HEK293 (cell line): ENCODE results near the gene RGL3.
A peak's percentile ranks its signal among the peaks of the same experiment; 100 is the strongest.
"Not testable (repeated sequence)": the region's sequence is repeated elsewhere in the genome, so short reads cannot be mapped to it uniquely, and the experiment has no call there.

Experiments
- CTCF ChIA-PET: fragments of 350-600 bp; formaldehyde crosslinking; extraction: SDS; loops from one replicate; lab custom pipeline; 2021; ENCODE audit warnings: antibody characterized with exemption; lab: Yijun Ruan, JAX
- POLR2A ChIA-PET: fragments of 300-600 bp; formaldehyde crosslinking; extraction: SDS; loops from one replicate; lab custom pipeline; 2020; ENCODE audit warnings: antibody characterized with exemption, inconsistent platforms; lab: Yijun Ruan, JAX
- H3K27ac ChIP-seq: fragments of 200-500 bp; sonication (Bioruptor generic); 2 replicates; pipeline ENCODE4 v1.5.1; 2014; ENCODE audit warnings: low read depth, low read length, control low read depth, inconsistent platforms; ENCODE audit errors: extremely low read depth
- H3K36me3 ChIP-seq, 2 experiments: fragments of 200-500 bp in 1 of 2; sonication (Bioruptor generic) in 1 of 2; 1 replicate in 1 of 2; 2 replicates in 1 of 2; pipeline ENCODE4 v1.5.1; 2014 to 2017; ENCODE audit warnings: inconsistent platforms in 2 of 2, low read length in 2 of 2; ENCODE audit not compliant: control insufficient read depth in 2 of 2, insufficient read depth in 1 of 2
- H3K4me1 ChIP-seq: fragments of 200-500 bp; sonication (Bioruptor generic); 2 replicates; pipeline ENCODE4 v1.5.1; 2014; ENCODE audit warnings: mild to moderate bottlenecking, low read length, inconsistent platforms; ENCODE audit not compliant: control insufficient read depth, insufficient read depth
- H3K4me3 ChIP-seq: 2 replicates; pipeline ENCODE4 v1.5.1; 2011; ENCODE audit warnings: low read depth, mild to moderate bottlenecking, control low read depth, low read length, moderate library complexity
- H3K9me3 ChIP-seq: fragments of 200-500 bp; sonication (Bioruptor generic); 2 replicates; pipeline ENCODE4 v1.5.1; 2014; ENCODE audit warnings: low read depth, low read length, inconsistent platforms; ENCODE audit not compliant: control insufficient read depth, insufficient read depth
- MEIS1 ChIP-seq: sonication (generic); formaldehyde crosslinking; IDR thresholded peaks from 2 replicates; pipeline ENCODE4 v1.8.1; 2022; ENCODE audit warnings: missing genetic modification reagents, mild to moderate bottlenecking, borderline replicate concordance
- OSR2 ChIP-seq: fragments of 450-650 bp; formaldehyde crosslinking; IDR thresholded peaks from 2 replicates; pipeline ENCODE4 v1.5.1; 2016; ENCODE audit warnings: missing biosample characterization, missing genetic modification characterization
- RBAK ChIP-seq: fragments of 450-650 bp; formaldehyde crosslinking; IDR thresholded peaks from 2 replicates; pipeline ENCODE4 v1.5.1; 2016; ENCODE audit warnings: missing biosample characterization, missing genetic modification characterization
- WT1 ChIP-seq: fragments of 450-650 bp; formaldehyde crosslinking; IDR thresholded peaks from 2 replicates; pipeline ENCODE4 v1.5.1; 2016; ENCODE audit warnings: missing biosample characterization, missing genetic modification characterization
- ZBTB1 ChIP-seq: fragments of 450-650 bp; formaldehyde crosslinking; IDR thresholded peaks from 2 replicates; pipeline ENCODE4 v1.5.1; 2016; ENCODE audit warnings: missing biosample characterization, missing genetic modification characterization
- ZBTB20 ChIP-seq: fragments of 450-650 bp; formaldehyde crosslinking; IDR thresholded peaks from 2 replicates; pipeline ENCODE4 v1.5.1; 2016; ENCODE audit warnings: missing biosample characterization, missing genetic modification characterization
- ZBTB48 ChIP-seq: fragments of 450-650 bp; formaldehyde crosslinking; IDR thresholded peaks from 2 replicates; pipeline ENCODE4 v1.5.1; 2016; ENCODE audit warnings: missing biosample characterization, missing genetic modification characterization
- ZFP69B ChIP-seq: fragments of 450-650 bp; formaldehyde crosslinking; IDR thresholded peaks from 2 replicates; pipeline ENCODE4 v1.5.1; 2016; ENCODE audit warnings: missing biosample characterization, missing genetic modification characterization
- ZNF121 ChIP-seq: fragments of 450-650 bp; formaldehyde crosslinking; IDR thresholded peaks from 2 replicates; pipeline ENCODE4 v1.5.1; 2016; ENCODE audit warnings: missing biosample characterization, missing genetic modification characterization
- ZNF433 ChIP-seq: fragments of 450-650 bp; formaldehyde crosslinking; IDR thresholded peaks from 2 replicates; pipeline ENCODE4 v1.5.1; 2016; ENCODE audit warnings: missing biosample characterization, missing genetic modification characterization, low read depth
- ZNF654 ChIP-seq: fragments of 450-650 bp; formaldehyde crosslinking; IDR thresholded peaks from 2 replicates; pipeline ENCODE4 v1.5.1; 2016; ENCODE audit warnings: low read depth, missing biosample characterization, missing genetic modification characterization
- ZNF677 ChIP-seq: fragments of 450-650 bp; IDR thresholded peaks from 2 replicates; pipeline ENCODE4 v1.5.0; 2018; ENCODE audit warnings: missing biosample characterization, mild to moderate bottlenecking, missing genetic modification characterization, moderate library complexity
- ZNF692 ChIP-seq: fragments of 450-650 bp; formaldehyde crosslinking; IDR thresholded peaks from 2 replicates; pipeline ENCODE4 v1.5.1; 2016; ENCODE audit warnings: missing biosample characterization, missing genetic modification characterization
- ZSCAN16 ChIP-seq: fragments of 450-650 bp; formaldehyde crosslinking; IDR thresholded peaks from 2 replicates; pipeline ENCODE4 v1.5.1; 2016; ENCODE audit warnings: missing biosample characterization, missing genetic modification characterization
- TF ChIP-seq, protein P1 (sequence below): fragments of 450-650 bp; formaldehyde crosslinking; IDR thresholded peaks from 2 replicates; pipeline ENCODE4 v1.5.1; 2016; ENCODE audit warnings: missing biosample characterization, missing genetic modification characterization
- TF ChIP-seq, protein P2 (sequence below): fragments of 450-650 bp; formaldehyde crosslinking; IDR thresholded peaks from 2 replicates; pipeline ENCODE4 v1.5.1; 2016; ENCODE audit warnings: missing biosample characterization, missing genetic modification characterization

RGL3 gene

GRCh38 chr19:11457115-11457514 is 38.0 kb upstream of the RGL3 start:
- TF ChIP-seq MEIS1 (CRISPR knock-in tag) = no peak
- no peak for TF ChIP-seq ZNF433
- no peak for TF ChIP-seq ZNF654
- TF ChIP-seq, protein P1, sequence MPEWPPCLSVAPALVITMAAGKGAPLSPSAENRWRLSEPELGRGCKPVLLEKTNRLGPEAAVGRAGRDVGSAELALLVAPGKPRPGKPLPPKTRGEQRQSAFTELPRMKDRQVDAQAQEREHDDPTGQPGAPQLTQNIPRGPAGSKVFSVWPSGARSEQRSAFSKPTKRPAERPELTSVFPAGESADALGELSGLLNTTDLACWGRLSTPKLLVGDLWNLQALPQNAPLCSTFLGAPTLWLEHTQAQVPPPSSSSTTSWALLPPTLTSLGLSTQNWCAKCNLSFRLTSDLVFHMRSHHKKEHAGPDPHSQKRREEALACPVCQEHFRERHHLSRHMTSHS (tag by site-specific recombination) = no peak
- TF ChIP-seq ZNF692 = 0 out of 2 replicates have a peak, but pooled peaks have one; percentile 27
- no peak for TF ChIP-seq WT1
- no peak for TF ChIP-seq RBAK (tag by site-specific recombination)
- no peak for TF ChIP-seq ZBTB48 (tag by site-specific recombination)
- TF ChIP-seq ZBTB20 (tag by site-specific recombination) = no peak
- no peak for TF ChIP-seq ZBTB1
- TF ChIP-seq ZSCAN16 (tag by site-specific recombination) = no peak
- TF ChIP-seq, protein P2, sequence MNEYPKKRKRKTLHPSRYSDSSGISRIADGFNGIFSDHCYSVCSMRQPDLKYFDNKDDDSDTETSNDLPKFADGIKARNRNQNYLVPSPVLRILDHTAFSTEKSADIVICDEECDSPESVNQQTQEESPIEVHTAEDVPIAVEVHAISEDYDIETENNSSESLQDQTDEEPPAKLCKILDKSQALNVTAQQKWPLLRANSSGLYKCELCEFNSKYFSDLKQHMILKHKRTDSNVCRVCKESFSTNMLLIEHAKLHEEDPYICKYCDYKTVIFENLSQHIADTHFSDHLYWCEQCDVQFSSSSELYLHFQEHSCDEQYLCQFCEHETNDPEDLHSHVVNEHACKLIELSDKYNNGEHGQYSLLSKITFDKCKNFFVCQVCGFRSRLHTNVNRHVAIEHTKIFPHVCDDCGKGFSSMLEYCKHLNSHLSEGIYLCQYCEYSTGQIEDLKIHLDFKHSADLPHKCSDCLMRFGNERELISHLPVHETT (tag by site-specific recombination) = no peak
- TF ChIP-seq ZNF677 (tag by site-specific recombination) = no peak
- TF ChIP-seq ZFP69B = 0 out of 2 replicates have a peak, but pooled peaks have one; percentile 22
- H3K4me3 ChIP-seq = no peak overlapping the region
- H3K4me1 ChIP-seq = no peaks in the 10 kb centered on the region
- ChIA-PET CTCF (interaction anchor here (0.6 to 0.9 kb wide), 2 partner anchors 25 to 88 kb away, joined by 3 read pairs; no protein-coding TSS in a partner anchor), POLR2A (interaction anchor here (0.6 kb wide), 1 partner anchor 17 kb away, joined by 3 read pairs; no protein-coding TSS in a partner anchor)
- no peak overlapping the region for H3K27ac ChIP-seq
- H3K9me3 ChIP-seq = no peaks in the 10 kb centered on the region
- no peaks in the 10 kb centered on the region for H3K36me3 ChIP-seq

DNA sequence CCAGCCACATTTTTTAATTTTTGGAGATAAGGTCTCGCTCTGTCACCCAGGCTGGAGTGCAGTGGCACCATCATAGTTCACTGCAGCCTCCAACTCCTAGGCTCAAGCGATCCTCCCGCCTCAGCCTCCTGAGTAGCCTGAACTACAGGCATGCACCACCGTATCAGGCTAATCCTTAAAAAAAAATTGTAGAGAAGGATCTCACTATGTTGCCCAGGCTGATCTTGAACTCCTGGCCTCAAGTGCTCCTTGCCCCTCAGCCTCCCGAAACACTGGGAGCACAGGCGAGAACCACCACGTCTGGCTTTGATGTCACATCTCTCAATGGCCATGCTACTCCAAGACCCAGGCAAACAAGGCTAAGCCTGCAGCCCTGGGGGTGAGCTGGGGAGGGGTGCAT is 37.5 kb upstream of the RGL3 start:
- Histone ChIP-seq H3K4me1 (no peaks in the 10 kb centered on the region), H3K4me3 (no peak overlapping the region), H3K27ac (no peak overlapping the region)
- TF ChIP-seq ZNF121 (peak; percentile 89), OSR2 (tag by site-specific recombination) (no peak)
- TF ChIP-seq, all 188 proteins: peak for 1
- no peaks in the 10 kb centered on the region for H3K9me3 ChIP-seq
- no peaks in the 10 kb centered on the region for H3K36me3 ChIP-seq
- ChIA-PET CTCF (no interaction called here), POLR2A (interaction anchor here (1.3 kb wide), 1 partner anchor 21 kb away, joined by 3 read pairs; the partner anchor contains the start of genes ODAD3 and PRKCSH)

DNA sequence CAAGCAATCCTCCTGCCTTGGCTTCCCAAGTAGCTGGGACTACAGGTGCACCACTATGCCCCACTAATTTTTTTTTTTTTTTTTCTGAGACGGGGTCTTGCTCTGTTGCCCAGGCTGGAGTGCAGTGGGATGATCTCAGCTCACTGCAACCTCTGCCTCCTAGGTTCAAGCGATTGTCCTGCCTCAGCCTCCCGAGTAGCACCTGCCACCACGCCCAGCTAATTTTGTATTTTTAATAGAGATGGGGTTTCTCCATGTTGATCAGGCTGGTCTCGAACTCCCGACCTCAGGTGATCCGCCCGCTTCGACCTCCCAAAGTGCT is 36.1 kb upstream of the RGL3 start:
- peak; percentile 86 for TF ChIP-seq ZNF121
- ChIA-PET CTCF (interaction anchor here (1.0 to 1.2 kb wide), 2 partner anchors 9 to 13 kb away, joined by 3 to 5 read pairs; no protein-coding TSS in a partner anchor), POLR2A (interaction anchor here (0.6 to 1.3 kb wide), 2 partner anchors 9 to 20 kb away, joined by 3 read pairs; partner anchors contain the start of genes ODAD3 and PRKCSH)
- not testable (repeated sequence) for H3K9me3 ChIP-seq, H3K4me1 ChIP-seq, H3K27ac ChIP-seq, H3K4me3 ChIP-seq, H3K36me3 ChIP-seq
